ENCODE data around the gene CCNY. TPM values are rescaled to one million over a fixed set of nuclear protein-coding genes. Genes with fewer than 3 reads are reported as not detected.

CCNY gene
- total RNA-seq, 1 experiment from 2014 or later: 59.1 TPM

DNA sequence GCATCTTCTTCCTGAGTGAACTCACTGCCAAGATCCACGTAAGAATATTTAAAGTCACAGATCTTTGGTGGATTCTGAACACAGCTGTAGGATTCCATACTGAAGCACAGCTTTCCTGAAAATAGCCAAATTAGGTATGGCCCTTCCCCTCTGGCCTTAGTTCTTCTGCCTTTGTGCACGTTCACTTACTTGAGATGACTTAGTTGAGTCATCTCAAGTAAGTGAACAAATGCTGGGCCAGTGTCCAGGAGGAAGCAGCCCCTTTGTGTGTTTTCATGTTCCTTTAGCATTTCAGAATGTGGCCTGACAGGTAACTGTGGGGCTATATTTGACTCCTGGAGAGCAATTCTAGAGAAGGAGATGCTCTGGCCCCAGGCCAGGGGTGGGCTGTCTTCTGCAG, 51.5 kb downstream of the CCNY start:
- Mint-ChIP-seq H3K4me3 (ENCODE audit: low read depth, unreplicated experiment) (no peak overlapping the region), H3K27ac (ENCODE audit: unreplicated experiment) (no peak overlapping the region), H3K4me1 (ENCODE audit: low read depth, unreplicated experiment) (peaks cover 28% of the 10 kb centered on the region), H3K36me3 (ENCODE audit: insufficient read depth, unreplicated experiment) (peaks cover 2% of the 10 kb centered on the region), H3K9me3 (ENCODE audit: low read depth, unreplicated experiment) (peaks cover 12% of the 10 kb centered on the region), H3K27me3 (ENCODE audit: unreplicated experiment) (no peaks in the 10 kb centered on the region)
- TF ChIP-seq, protein P1, sequence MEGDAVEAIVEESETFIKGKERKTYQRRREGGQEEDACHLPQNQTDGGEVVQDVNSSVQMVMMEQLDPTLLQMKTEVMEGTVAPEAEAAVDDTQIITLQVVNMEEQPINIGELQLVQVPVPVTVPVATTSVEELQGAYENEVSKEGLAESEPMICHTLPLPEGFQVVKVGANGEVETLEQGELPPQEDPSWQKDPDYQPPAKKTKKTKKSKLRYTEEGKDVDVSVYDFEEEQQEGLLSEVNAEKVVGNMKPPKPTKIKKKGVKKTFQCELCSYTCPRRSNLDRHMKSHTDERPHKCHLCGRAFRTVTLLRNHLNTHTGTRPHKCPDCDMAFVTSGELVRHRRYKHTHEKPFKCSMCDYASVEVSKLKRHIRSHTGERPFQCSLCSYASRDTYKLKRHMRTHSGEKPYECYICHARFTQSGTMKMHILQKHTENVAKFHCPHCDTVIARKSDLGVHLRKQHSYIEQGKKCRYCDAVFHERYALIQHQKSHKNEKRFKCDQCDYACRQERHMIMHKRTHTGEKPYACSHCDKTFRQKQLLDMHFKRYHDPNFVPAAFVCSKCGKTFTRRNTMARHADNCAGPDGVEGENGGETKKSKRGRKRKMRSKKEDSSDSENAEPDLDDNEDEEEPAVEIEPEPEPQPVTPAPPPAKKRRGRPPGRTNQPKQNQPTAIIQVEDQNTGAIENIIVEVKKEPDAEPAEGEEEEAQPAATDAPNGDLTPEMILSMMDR (IDR thresholded peaks at IDR 0.05; ENCODE audit: unreplicated experiment): no peak
- DNase-seq: peak; percentile 44
- intact Hi-C loops (cut with micrococcal nuclease; ENCODE audit: unreplicated experiment): no loop called here
- no TSS peak for BruUV-seq (replicated peaks)
- CTCF ChIA-PET: no interaction called here

DNA sequence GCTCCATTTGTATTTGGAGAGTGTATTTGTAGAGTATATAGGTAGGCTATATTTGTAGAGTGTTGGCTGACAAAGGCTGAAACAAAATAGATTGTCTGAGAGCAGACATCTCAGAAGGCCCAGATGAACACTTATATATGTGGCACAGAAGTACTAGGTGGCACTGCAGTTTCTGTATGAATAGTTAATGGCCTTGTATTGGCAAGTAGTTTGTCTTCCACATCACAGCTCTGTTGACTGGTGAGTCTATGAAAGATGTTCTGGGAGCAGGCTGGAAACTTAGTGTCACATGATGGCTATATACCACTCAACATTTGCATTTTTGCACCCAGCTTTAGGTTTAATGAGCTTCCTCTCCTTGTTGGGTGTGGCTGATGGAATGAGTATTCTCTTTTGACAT, 51.9 kb downstream of the CCNY start:
- peaks cover 6% of the 10 kb centered on the region for H3K36me3 Mint-ChIP-seq (ENCODE audit: insufficient read depth, unreplicated experiment)

GRCh38 chr10:35388682-35389081, 52.4 kb downstream of the CCNY start:
- DNase-seq: no peak
- BruUV-seq (replicated peaks): no TSS peak
- peaks cover 12% of the 10 kb centered on the region for H3K9me3 Mint-ChIP-seq (ENCODE audit: low read depth, unreplicated experiment)
- no peaks in the 10 kb centered on the region for H3K27me3 Mint-ChIP-seq (ENCODE audit: unreplicated experiment)
- CTCF ChIA-PET: no interaction called here
- no peak overlapping the region for H3K27ac Mint-ChIP-seq (ENCODE audit: unreplicated experiment)
- TF ChIP-seq, protein P1 (IDR thresholded peaks at IDR 0.05; ENCODE audit: unreplicated experiment): no peak
- H3K4me1 Mint-ChIP-seq (ENCODE audit: low read depth, unreplicated experiment): peaks cover 35% of the 10 kb centered on the region
- peaks cover 6% of the 10 kb centered on the region for H3K36me3 Mint-ChIP-seq (ENCODE audit: insufficient read depth, unreplicated experiment)
- intact Hi-C loops (cut with micrococcal nuclease; ENCODE audit: unreplicated experiment): no loop called here
- H3K4me3 Mint-ChIP-seq (ENCODE audit: low read depth, unreplicated experiment): no peak overlapping the region

More for the DNA sequence above, 51.9 kb downstream of the CCNY start:
- TF ChIP-seq, protein P1 (IDR thresholded peaks at IDR 0.05; ENCODE audit: unreplicated experiment): no peak
- Mint-ChIP-seq H3K4me1 (ENCODE audit: low read depth, unreplicated experiment) (peaks cover 30% of the 10 kb centered on the region), H3K4me3 (ENCODE audit: low read depth, unreplicated experiment) (no peak overlapping the region), H3K27me3 (ENCODE audit: unreplicated experiment) (no peaks in the 10 kb centered on the region), H3K27ac (ENCODE audit: unreplicated experiment) (no peak overlapping the region), H3K9me3 (ENCODE audit: low read depth, unreplicated experiment) (peaks cover 12% of the 10 kb centered on the region)
- no peak for DNase-seq
- BruUV-seq (replicated peaks): no TSS peak
- intact Hi-C loops (cut with micrococcal nuclease; ENCODE audit: unreplicated experiment): no loop called here
- CTCF ChIA-PET: no interaction called here

GRCh38 chr10:35390161-35390840, 54.0 kb downstream of the CCNY start:
- TF ChIP-seq, protein P1 (IDR thresholded peaks at IDR 0.05; ENCODE audit: unreplicated experiment): no peak
- peaks cover 40% of the 10 kb centered on the region for H3K4me1 Mint-ChIP-seq (ENCODE audit: low read depth, unreplicated experiment)
- peaks cover 12% of the 10 kb centered on the region for H3K9me3 Mint-ChIP-seq (ENCODE audit: low read depth, unreplicated experiment)
- intact Hi-C loops (cut with micrococcal nuclease; ENCODE audit: unreplicated experiment): no loop called here
- H3K27me3 Mint-ChIP-seq (ENCODE audit: unreplicated experiment): no peaks in the 10 kb centered on the region
- H3K36me3 Mint-ChIP-seq (ENCODE audit: insufficient read depth, unreplicated experiment): peaks cover 9% of the 10 kb centered on the region
- DNase-seq: no peak
- no peak overlapping the region for H3K4me3 Mint-ChIP-seq (ENCODE audit: low read depth, unreplicated experiment)
- no TSS peak for BruUV-seq (replicated peaks)
- H3K27ac Mint-ChIP-seq (ENCODE audit: unreplicated experiment): no peak overlapping the region
- CTCF ChIA-PET: no interaction called here

All from Calu3 (cell line).